Smooth muscle cell of the brain vasculature (primary cell): ENCODE data around the gene AGFG1.

ENCODE experiments used
- DNase-seq: peaks from one replicate; pipeline ENCODE4 v3.0.0-alpha.2; 2012; ENCODE audit warnings: low read depth, low spot score

The AGFG1 gene

GRCh38 chr2:227607941-227608340 lies 136.0 kb downstream of the AGFG1 start:
- DNase-seq = no peak

- DNase-seq = no peak
These were observed 136.8 kb downstream of the AGFG1 start for GRCh38 chr2:227608561-227609338.

GRCh38 chr2:227610123-227610522 lies 138.2 kb downstream of the AGFG1 start:
- DNase-seq = no peak
